Left cardiac atrium (tissue), 4 donors: ENCODE measurements around the gene RNF138. TPM values are rescaled to one million over a fixed set of nuclear protein-coding genes. Genes with fewer than 3 reads are reported as not detected.
"Not testable (repeated sequence)": the region's sequence is repeated elsewhere in the genome, so short reads cannot be mapped to it uniquely, and the experiment has no call there.

ENCODE experiments used
- ATAC-seq, 2 donors: fragments of 200-7000 bp; cut with Tn5 transposase; one replicate each; pipeline ENCODE4 v1.9.1; 2020; ENCODE audit warnings: mild to moderate bottlenecking in 2 of 2, moderate library complexity in 2 of 2
- DNase-seq: peaks from one replicate; pipeline ENCODE4 v3.0.0-alpha.2; 2020
- intact Hi-C, 2 donors: fragments of 100-400 bp; cut with DNase I; formaldehyde crosslinking; loops; one replicate each; pipeline versions ENCODE4 v1.14.1 to v1.15.1; 2022 to 2023
- long read RNA-seq: library from polyadenylated mRNA; unstranded; transcript quantifications from one replicate; pipeline ENCODE4 v2.0.0, GENCODE V29; 2021
- total RNA-seq, 2 donors: library from RNA; stranded (reverse); fragmentation: NEBNext Ultra II Directional; extraction: Animal tissue kit (Norgen Biotek cat#: 25700); gene quantifications; one replicate each; pipeline ENCODE4 v1.2.1, GENCODE V29; 2021
- donor health status: DM: no; HTN: yes; CAD: no.
- donor health status: DM: no; HTN: yes; CAD: no; lungs with severe emphysema.
- donor health status: DM: yes; HTN: yes; CAD: no.
- donor health status: Dilated cardiomyopathy.

The RNF138 gene
- 10 to 100 TPM; 12.4 to 17.2 TPM for total RNA-seq
- long read RNA-seq, transcript RNF138-202 (8 exons, 3,570 nt) = major isoform, 10 of 25 reads
- long read RNA-seq, partial matches to known transcripts = 12 of 25 reads
- long read RNA-seq, other reads (novel, unspliced or antisense) = 1 of 25 reads

GRCh38 chr18:32091724-32092421, at the start of gene RNF138:
RNF138 (plus strand) TSS chr18:32091874; CDS start chr18:32092777, 903 bp downstream.
- intact Hi-C loops = no loop called here
- DNase-seq = peak; percentile 92

GRCh38 chr18:32042337-32042736, 49.3 kb upstream of the RNF138 start:
- DNase-seq = no peak
- intact Hi-C loops = no loop called here
- ATAC-seq = no peak

More at GRCh38 chr18:32091724-32092421, at the start of gene RNF138:
- ATAC-seq = peak; percentile 69 to 79

- DNase-seq (peak; percentile 55), ATAC-seq (peak; percentile 74 to 87)
- intact Hi-C loops = no loop called here
These were observed 43.1 kb upstream of the RNF138 start for GRCh38 chr18:32048507-32049091.

GRCh38 chr18:32049393-32050171, 42.1 kb upstream of the RNF138 start:
- peak; percentile 43 for DNase-seq
- intact Hi-C loops = no loop called here
- ATAC-seq = peak; percentile 72 to 76

GRCh38 chr18:32056613-32057358, 34.9 kb upstream of the RNF138 start:
- DNase-seq (no peak), ATAC-seq (no peak)
- intact Hi-C loops = no loop called here

GRCh38 chr18:32057624-32058165, 34.0 kb upstream of the RNF138 start:
- no peak for DNase-seq
- no peak for ATAC-seq
- intact Hi-C loops = no loop called here

GRCh38 chr18:32060026-32060425, 31.6 kb upstream of the RNF138 start:
- DNase-seq = no peak
- no peak for ATAC-seq
- intact Hi-C loops = no loop called here

GRCh38 chr18:32067375-32068167, 24.1 kb upstream of the RNF138 start:
- intact Hi-C loops = no loop called here
- DNase-seq (no peak), ATAC-seq (no peak)

GRCh38 chr18:32072321-32072720, 19.4 kb upstream of the RNF138 start:
- no peak for DNase-seq

GRCh38 chr18:32074206-32074605, 17.5 kb upstream of the RNF138 start:
- intact Hi-C loops = loop anchor here in 1 of 2 donors (10.0 kb wide), 1 partner anchor 49 kb away; no protein-coding TSS in a partner anchor
- ATAC-seq (no peak), DNase-seq (no peak)

More at GRCh38 chr18:32072321-32072720, 19.4 kb upstream of the RNF138 start:
- intact Hi-C loops = loop anchor here in 1 of 2 donors (10.0 kb wide), 1 partner anchor 48 kb away; no protein-coding TSS in a partner anchor
- ATAC-seq = no peak

GRCh38 chr18:32078845-32079244, 12.8 kb upstream of the RNF138 start:
- intact Hi-C loops = loop anchor here in 1 of 2 donors (10.0 kb wide), 1 partner anchor 54 kb away; no protein-coding TSS in a partner anchor

GRCh38 chr18:32081881-32082280, 9.8 kb upstream of the RNF138 start:
- ATAC-seq (no peak), DNase-seq (no peak)
- intact Hi-C loops = no loop called here

More at GRCh38 chr18:32078845-32079244, 12.8 kb upstream of the RNF138 start:
- DNase-seq (no peak), ATAC-seq (no peak)

GRCh38 chr18:32083781-32084180, 7.9 kb upstream of the RNF138 start:
- no peak for DNase-seq

GRCh38 chr18:32086881-32087280, 4.8 kb upstream of the RNF138 start:
- no peak for ATAC-seq
- DNase-seq = no peak
- intact Hi-C loops = no loop called here

More at GRCh38 chr18:32083781-32084180, 7.9 kb upstream of the RNF138 start:
- intact Hi-C loops = no loop called here
- ATAC-seq = no peak

GRCh38 chr18:32090831-32091230, 843 bp upstream of the RNF138 start:
- intact Hi-C loops, DNase-seq, ATAC-seq: not testable (repeated sequence)

GRCh38 chr18:32091325-32091723, 350 bp upstream of the RNF138 start:
- intact Hi-C loops = no loop called here
- ATAC-seq (no peak), DNase-seq (no peak)

GRCh38 chr18:32092422-32093101, 888 bp downstream of the RNF138 start:
- intact Hi-C loops = no loop called here
- ATAC-seq = peak; percentile 97 to 99
- DNase-seq = peak; percentile 99
